SK-N-SH (cell line): ENCODE data around the gene HIPK2.

Source experiments
- CHD2 ChIP-seq: fragments of 150-350 bp; IDR thresholded peaks from 2 replicates; pipeline ENCODE4 v1.6.1; 2018; ENCODE audit warnings: low read length; ENCODE audit not compliant: partially characterized antibody
- CTCF ChIP-seq: fragments of 200-600 bp; sonication (generic); IDR thresholded peaks from 2 replicates; pipeline ENCODE4 v1.6.1; 2017; ENCODE audit warnings: antibody characterized with exemption, mild to moderate bottlenecking, moderate library complexity
- ELF1 ChIP-seq: IDR thresholded peaks from 2 replicates; pipeline ENCODE4 v1.4.0; 2012
- EP300 ChIP-seq, 2 experiments: IDR thresholded peaks; 2 replicates each; pipeline versions ENCODE4 v1.4.0 to v1.6.1; 2012; ENCODE audit warnings: borderline replicate concordance in 1 of 2, low read depth in 1 of 2, low read length in 1 of 2
- EZH2phosphoT487 ChIP-seq: fragments of 200-600 bp; sonication (generic); IDR thresholded peaks from 2 replicates; pipeline ENCODE4 v1.6.1; 2017; ENCODE audit warnings: low read depth, mixed run types, mild to moderate bottlenecking, antibody characterized with exemption, moderate library complexity, borderline replicate concordance
- IRF3 ChIP-seq: fragments of 150-350 bp; IDR thresholded peaks from 2 replicates; pipeline ENCODE4 v1.6.1; 2016; ENCODE audit warnings: mild to moderate bottlenecking, low read depth, low read length
- MEF2A ChIP-seq: IDR thresholded peaks from 2 replicates; pipeline ENCODE4 v1.4.0; 2012; ENCODE audit warnings: low read depth, borderline replicate concordance
- POLR2AphosphoS5 ChIP-seq: IDR thresholded peaks from 2 replicates; pipeline ENCODE4 v1.6.1; 2012; ENCODE audit warnings: low read depth, low read length
- RAD21 ChIP-seq: IDR thresholded peaks from 2 replicates; pipeline ENCODE4 v1.6.1; 2012; ENCODE audit warnings: mild to moderate bottlenecking, low read length
- RFX5 ChIP-seq: IDR thresholded peaks from 2 replicates; pipeline ENCODE4 v1.6.1; 2012; ENCODE audit warnings: mild to moderate bottlenecking, improper control_type of control experiment, low read length
- SMC3 ChIP-seq: IDR thresholded peaks from 2 replicates; pipeline ENCODE4 v1.6.1; 2012; ENCODE audit warnings: low read depth, low read length, improper control_type of control experiment
- TAF1 ChIP-seq: IDR thresholded peaks from 2 replicates; pipeline ENCODE4 v1.6.1; 2012; ENCODE audit warnings: low read depth, mild to moderate bottlenecking, low read length, moderate library complexity, borderline replicate concordance

GRCh38 chr7:139567647-139568345 lies 210.0 kb downstream of the HIPK2 start:
- TF ChIP-seq CTCF = no peak
- TF ChIP-seq EZH2phosphoT487 = no peak
- TF ChIP-seq RFX5 = no peak
- TF ChIP-seq IRF3 = no peak
- TF ChIP-seq SMC3 = no peak
- no peak for TF ChIP-seq ELF1
- TF ChIP-seq TAF1 = no peak
- TF ChIP-seq RAD21 = no peak
- no peak for TF ChIP-seq MEF2A
- TF ChIP-seq EP300 (IDR thresholded peaks at IDR 0.05; ENCODE audit: borderline replicate concordance in 1 of 2, low read depth in 1 of 2, low read length in 1 of 2) = no peak
- no peak for TF ChIP-seq CHD2
- TF ChIP-seq POLR2AphosphoS5 = no peak
